PC-9 (cell line): ENCODE data around the gene OSBPL3. TPM values are rescaled to one million over a fixed set of nuclear protein-coding genes. Genes with fewer than 3 reads are reported as not detected.

Experiments used
- BruUV-seq: library from RNA; stranded (reverse); fragments of 400-500 nt; replicated peaks from 2 replicates; lab custom pipeline; 2021; lab: Mats Ljungman, UMichigan
- CTCF ChIA-PET: fragments of 300-600 bp; sonication (Branson Sonifier 250); formaldehyde crosslinking; loops from one replicate; lab custom pipeline; 2022; ENCODE audit warnings: antibody characterized with exemption; lab: Charles Lee
- POLR2A ChIA-PET: fragments of 300-600 bp; sonication (Branson Sonifier 250); formaldehyde crosslinking; loops from one replicate; lab custom pipeline; 2022; ENCODE audit warnings: antibody characterized with exemption; ENCODE audit not compliant: unreplicated experiment; lab: Charles Lee
- DNase-seq, 2 experiments: peaks; one replicate each; pipeline versions ENCODE4 v3.0.0 to v3.0.0-alpha.2; 2015 to 2022; ENCODE audit warnings: mixed read lengths in 1 of 2
- H2AFZ ChIP-seq: fragments of 200-600 bp; sonication (generic); 2 replicates; pipeline ENCODE4 v1.8.1; 2017; ENCODE audit warnings: antibody characterized with exemption
- H3F3A ChIP-seq: fragments of 200-600 bp; sonication (generic); 2 replicates; pipeline ENCODE4 v1.8.1; 2017; ENCODE audit warnings: antibody characterized with exemption, mild to moderate bottlenecking, low read depth; ENCODE audit not compliant: insufficient read depth
- H3K27ac ChIP-seq: fragments of 200-600 bp; sonication (generic); 2 replicates; pipeline ENCODE4 v1.6.1; 2016; ENCODE audit warnings: mixed run types
- H3K27me3 ChIP-seq: fragments of 200-600 bp; sonication (generic); 2 replicates; pipeline ENCODE4 v1.6.1; 2016; ENCODE audit warnings: low read depth, mixed run types; ENCODE audit not compliant: insufficient read depth
- H3K36me3 ChIP-seq: fragments of 200-600 bp; sonication (generic); 2 replicates; pipeline ENCODE4 v1.6.1; 2016; ENCODE audit warnings: low read depth, mixed run types
- H3K4me1 ChIP-seq: fragments of 200-600 bp; sonication (generic); replicated peaks from 2 replicates; pipeline ENCODE4 v1.6.1; 2016; ENCODE audit warnings: mixed run types; ENCODE audit not compliant: insufficient read depth
- H3K4me2 ChIP-seq: fragments of 200-600 bp; sonication (generic); 2 replicates; pipeline ENCODE4 v1.6.1; 2017; ENCODE audit warnings: mixed run types
- H3K4me3 ChIP-seq: fragments of 200-600 bp; sonication (generic); 2 replicates; pipeline ENCODE4 v1.6.1; 2016; ENCODE audit warnings: mixed run types
- H3K79me2 ChIP-seq: fragments of 200-600 bp; sonication (generic); 2 replicates; pipeline ENCODE4 v1.6.1; 2017; ENCODE audit warnings: low read depth, mixed run types
- H3K9me2 ChIP-seq: fragments of 200-600 bp; sonication (generic); 2 replicates; pipeline ENCODE4 v1.8.1; 2017; ENCODE audit warnings: mild to moderate bottlenecking; ENCODE audit not compliant: insufficient read depth
- H3K9me3 ChIP-seq: fragments of 200-600 bp; sonication (generic); 2 replicates; pipeline ENCODE4 v1.8.1; 2016; ENCODE audit warnings: low read depth; ENCODE audit not compliant: insufficient read depth
- H4K20me1 ChIP-seq: fragments of 200-600 bp; sonication (generic); 2 replicates; pipeline ENCODE4 v1.8.1; 2017; ENCODE audit not compliant: insufficient read depth
- CTCF ChIP-seq: fragments of 200-600 bp; sonication (generic); conservative IDR thresholded peaks from 2 replicates; pipeline ENCODE4 v1.6.1; 2017; ENCODE audit warnings: mixed run types, antibody characterized with exemption, mild to moderate bottlenecking, moderate library complexity
- EZH2 ChIP-seq: fragments of 200-600 bp; sonication (generic); IDR thresholded peaks from 2 replicates; pipeline ENCODE4 v1.8.0; 2017; ENCODE audit warnings: antibody characterized with exemption, low read depth
- intact Hi-C: fragments of 100-400 bp; cut with micrococcal nuclease; formaldehyde crosslinking; loops from one replicate; pipeline ENCODE4 v1.10.0; 2022; ENCODE audit not compliant: unreplicated experiment
- total RNA-seq: library from RNA; stranded (reverse); gene quantifications from 2 replicates; pipeline ENCODE4 v1.2.3, GENCODE V29; 2021

The OSBPL3 gene
- total RNA-seq, 1 experiment from 2014 or later = 87.6 TPM

GRCh38 chr7:24902931-24903330 lies 77.0 kb downstream of the OSBPL3 start:
- Histone ChIP-seq H4K20me1 (no peaks in the 10 kb centered on the region), H3K9me2 (no peaks in the 10 kb centered on the region), H3F3A (peaks cover 22% of the 10 kb centered on the region), H3K79me2 (peaks cover 69% of the 10 kb centered on the region), H3K9me3 (no peaks in the 10 kb centered on the region; the same call in 1 of the 2 replicates), H3K27ac (no peak overlapping the region), H3K27me3 (no peaks in the 10 kb centered on the region), H3K4me1 (peaks cover 48% of the 10 kb centered on the region), H3K4me3 (no peak overlapping the region), H3K36me3 (0 out of 2 replicates have a peak, but pooled peaks cover 6% of the 10 kb centered on the region), H3K4me2 (no peak overlapping the region), H2AFZ (no peak overlapping the region)
- no TSS peak for BruUV-seq
- ChIA-PET POLR2A (no interaction called here), CTCF (interaction anchor here (0.5 to 1.5 kb wide), 2 partner anchors 12 to 90 kb away, joined by 3 to 5 read pairs; no protein-coding TSS in a partner anchor)
- no peak for TF ChIP-seq CTCF
- TF ChIP-seq EZH2 = no peak
- no peak for DNase-seq
- intact Hi-C loops = no loop called here

- TF ChIP-seq EZH2 = no peak
- TF ChIP-seq CTCF = no peak
- intact Hi-C loops = no loop called here
- no peak overlapping the region for H2AFZ ChIP-seq
- H3K4me3 ChIP-seq = no peak overlapping the region
- H3K36me3 ChIP-seq = 0 out of 2 replicates have a peak, but pooled peaks cover 6% of the 10 kb centered on the region
- H3K27ac ChIP-seq = no peak overlapping the region
- H3K27me3 ChIP-seq = no peaks in the 10 kb centered on the region
- peaks cover 41% of the 10 kb centered on the region for H3K4me1 ChIP-seq
- CTCF ChIA-PET = interaction anchor here (1.5 kb wide), 1 partner anchor 90 kb away, joined by 3 read pairs; no protein-coding TSS in a partner anchor
- POLR2A ChIA-PET = no interaction called here
- no peak overlapping the region for H3K4me2 ChIP-seq
- peaks cover 67% of the 10 kb centered on the region for H3K79me2 ChIP-seq
- H3F3A ChIP-seq = peaks cover 15% of the 10 kb centered on the region
- H3K9me2 ChIP-seq = no peaks in the 10 kb centered on the region
- no peak for DNase-seq
- no peaks in the 10 kb centered on the region for H4K20me1 ChIP-seq
- no peaks in the 10 kb centered on the region; the same call in 1 of the 2 replicates for H3K9me3 ChIP-seq
- BruUV-seq = no TSS peak
Observed at GRCh38 chr7:24902276-24902675, 77.7 kb downstream of the OSBPL3 start.

- intact Hi-C loops = no loop called here
- Histone ChIP-seq H3K27ac (no peak overlapping the region), H3K27me3 (no peaks in the 10 kb centered on the region), H3K79me2 (peaks cover 60% of the 10 kb centered on the region), H3K4me3 (no peak overlapping the region), H3K4me1 (peaks cover 18% of the 10 kb centered on the region), H3F3A (peaks cover 9% of the 10 kb centered on the region; the same call in 1 of the 2 replicates), H2AFZ (no peak overlapping the region), H3K9me3 (no peaks in the 10 kb centered on the region), H3K36me3 (0 out of 2 replicates have a peak, but pooled peaks cover 6% of the 10 kb centered on the region), H4K20me1 (no peaks in the 10 kb centered on the region), H3K4me2 (no peak overlapping the region), H3K9me2 (no peaks in the 10 kb centered on the region)
- DNase-seq = no peak
- BruUV-seq = no TSS peak
- no peak for TF ChIP-seq CTCF
- no peak for TF ChIP-seq EZH2
- ChIA-PET POLR2A (interaction anchor here (0.6 kb wide), 1 partner anchor 33 kb away, joined by 5 read pairs; no protein-coding TSS in a partner anchor), CTCF (interaction anchor here (1.2 kb wide), 1 partner anchor 81 kb away, joined by 3 read pairs; no protein-coding TSS in a partner anchor)
Observed at GRCh38 chr7:24899905-24900304, 80.1 kb downstream of the OSBPL3 start.
